Parathyroid adenoma (tissue), 2 donors: ENCODE results near the gene AKAP10.

Experiments
- H2AFZ ChIP-seq: fragments of 300-600 bp; sonication (generic); one replicate; pipeline ENCODE4 v1.7.0; 2017; ENCODE audit warnings: antibody characterized with exemption, mild to moderate bottlenecking
- H3K27ac ChIP-seq: fragments of 300-600 bp; sonication (generic); one replicate; pipeline ENCODE4 v1.7.0; 2017
- H3K27me3 ChIP-seq: fragments of 300-600 bp; sonication (generic); one replicate; pipeline ENCODE4 v1.7.0; 2017; ENCODE audit warnings: low read length; ENCODE audit not compliant: control insufficient read depth, insufficient read depth
- H3K36me3 ChIP-seq: fragments of 300-600 bp; sonication (generic); one replicate; pipeline ENCODE4 v1.7.0; 2017; ENCODE audit warnings: low read length; ENCODE audit not compliant: control insufficient read depth, insufficient read depth
- H3K4me1 ChIP-seq: fragments of 300-600 bp; sonication (generic); one replicate; pipeline ENCODE4 v1.7.0; 2017; ENCODE audit warnings: control low read depth
- H3K4me2 ChIP-seq: fragments of 300-600 bp; sonication (generic); one replicate; pipeline ENCODE4 v1.7.0; 2017; ENCODE audit warnings: low read length
- H3K4me3 ChIP-seq: fragments of 300-600 bp; sonication (generic); one replicate; pipeline ENCODE4 v1.7.0; 2017; ENCODE audit warnings: low read depth, low read length
- H3K79me2 ChIP-seq: fragments of 300-600 bp; sonication (generic); one replicate; pipeline ENCODE4 v1.7.0; 2017; ENCODE audit warnings: control low read depth
- H3K9ac ChIP-seq: fragments of 300-600 bp; sonication (generic); one replicate; pipeline ENCODE4 v1.7.0; 2017; ENCODE audit warnings: mild to moderate bottlenecking
- H3K9me3 ChIP-seq: fragments of 300-600 bp; sonication (generic); one replicate; pipeline ENCODE4 v1.7.0; 2017; ENCODE audit warnings: low read length; ENCODE audit not compliant: control insufficient read depth
- CTCF ChIP-seq: fragments of 300-600 bp; sonication (generic); IDR thresholded peaks from one replicate; pipeline ENCODE4 v1.7.0; 2017; ENCODE audit warnings: antibody characterized with exemption, mild to moderate bottlenecking
- donor health status: primary hyperparathyroidism.

The AKAP10 gene

GRCh38 chr17:19886116-19886515 is 91.5 kb downstream of the AKAP10 start:
- TF ChIP-seq CTCF = no peak
- no peaks in the 10 kb centered on the region for H3K79me2 ChIP-seq
- no peaks in the 10 kb centered on the region for H3K27me3 ChIP-seq
- no peak overlapping the region for H3K9ac ChIP-seq
- H3K4me2 ChIP-seq = no peak overlapping the region
- no peaks in the 10 kb centered on the region for H3K9me3 ChIP-seq
- H3K36me3 ChIP-seq = no peaks in the 10 kb centered on the region
- H3K4me3 ChIP-seq = no peak overlapping the region
- no peak overlapping the region for H3K27ac ChIP-seq
- H2AFZ ChIP-seq = no peak overlapping the region
- no peaks in the 10 kb centered on the region for H3K4me1 ChIP-seq

- Histone ChIP-seq H2AFZ (no peak overlapping the region), H3K36me3 (no peaks in the 10 kb centered on the region), H3K9ac (no peak overlapping the region), H3K4me2 (no peak overlapping the region), H3K4me3 (no peak overlapping the region), H3K9me3 (no peaks in the 10 kb centered on the region), H3K27me3 (no peaks in the 10 kb centered on the region), H3K27ac (no peak overlapping the region), H3K79me2 (no peaks in the 10 kb centered on the region), H3K4me1 (no peaks in the 10 kb centered on the region)
- TF ChIP-seq CTCF = no peak
Measured at GRCh38 chr17:19883537-19884215, 94.0 kb downstream of the AKAP10 start.

GRCh38 chr17:19880393-19880792 is 97.2 kb downstream of the AKAP10 start:
- H3K79me2 ChIP-seq = no peaks in the 10 kb centered on the region
- TF ChIP-seq CTCF = no peak
- no peaks in the 10 kb centered on the region for H3K4me1 ChIP-seq
- H3K4me2 ChIP-seq = no peak overlapping the region
- H3K36me3 ChIP-seq = no peaks in the 10 kb centered on the region
- H3K9me3 ChIP-seq = no peaks in the 10 kb centered on the region
- H3K27ac ChIP-seq = no peak overlapping the region
- H2AFZ ChIP-seq = no peak overlapping the region
- H3K27me3 ChIP-seq = no peaks in the 10 kb centered on the region
- no peak overlapping the region for H3K4me3 ChIP-seq
- H3K9ac ChIP-seq = no peak overlapping the region

GRCh38 chr17:19877364-19877945 is 100.2 kb downstream of the AKAP10 start:
- no peaks in the 10 kb centered on the region for H3K36me3 ChIP-seq
- H3K79me2 ChIP-seq = no peaks in the 10 kb centered on the region
- H2AFZ ChIP-seq = no peak overlapping the region
- no peak overlapping the region for H3K27ac ChIP-seq
- no peak overlapping the region for H3K9ac ChIP-seq
- no peaks in the 10 kb centered on the region for H3K9me3 ChIP-seq
- H3K4me3 ChIP-seq = no peak overlapping the region
- no peaks in the 10 kb centered on the region for H3K27me3 ChIP-seq
- no peaks in the 10 kb centered on the region for H3K4me1 ChIP-seq
- TF ChIP-seq CTCF = no peak
- H3K4me2 ChIP-seq = no peak overlapping the region
